Vagina (tissue), 2 donors: ENCODE measurements around the gene AK9. TPM values are rescaled to one million over a fixed set of nuclear protein-coding genes. Genes with fewer than 3 reads are reported as not detected.

ENCODE experiments used
- DNase-seq, 2 donors: peaks; one replicate each; pipeline ENCODE4 v3.0.0-alpha.2; 2017; ENCODE audit errors: extremely low spot score in 2 of 2
- H3K27ac ChIP-seq: fragments of 200-600 bp; sonication (generic); one replicate; pipeline ENCODE4 v1.5.1; 2019
- H3K27me3 ChIP-seq: fragments of 200-600 bp; sonication (generic); one replicate; pipeline ENCODE4 v1.5.1; 2019
- H3K36me3 ChIP-seq, 2 donors: fragments of 200-600 bp; sonication (generic); one replicate each; pipeline ENCODE4 v1.5.1; 2017 to 2019
- H3K4me1 ChIP-seq: fragments of 200-600 bp; sonication (generic); one replicate; pipeline ENCODE4 v1.5.1; 2019
- H3K4me3 ChIP-seq, 2 donors: fragments of 200-600 bp; sonication (generic); 1 replicate in 1 of 2; 2 replicates in 1 of 2; pipeline ENCODE4 v1.5.1; 2016 to 2019
- H3K9me3 ChIP-seq: fragments of 200-600 bp; sonication (generic); one replicate; pipeline ENCODE4 v1.5.1; 2019
- CTCF ChIP-seq, 3 experiments: fragments of 450-650 bp in 2 of 3; fragments of 200-600 bp in 1 of 3; sonication (generic) in 1 of 3; IDR thresholded peaks; one replicate each; pipeline ENCODE4 v1.5.1; 2017 to 2019; ENCODE audit warnings: antibody characterized with exemption in 3 of 3, mild to moderate bottlenecking in 2 of 3, moderate library complexity in 2 of 3
- POLR2A ChIP-seq, 2 donors: fragments of 450-650 bp; IDR thresholded peaks; one replicate each; pipeline ENCODE4 v1.6.1; 2017; ENCODE audit warnings: antibody characterized with exemption in 2 of 2, mild to moderate bottlenecking in 2 of 2, moderate library complexity in 2 of 2
- POLR2AphosphoS5 ChIP-seq, 2 donors: sonication (generic); formaldehyde crosslinking; IDR thresholded peaks; one replicate each; pipeline ENCODE4 v1.9.0; 2017; ENCODE audit warnings: antibody characterized with exemption in 2 of 2, mild to moderate bottlenecking in 2 of 2, low read depth in 1 of 2; ENCODE audit not compliant: insufficient read depth in 1 of 2
- intact Hi-C: fragments of 100-400 bp; cut with DNase I; formaldehyde crosslinking; loops from one replicate; pipeline ENCODE4 v1.15.1; 2023
- total RNA-seq: library from RNA; depleted of rRNA; stranded (reverse); fragments of >200 nt; gene quantifications from one replicate; pipeline ENCODE4 v1.2.3, GENCODE V29; 2016

Gene AK9
- total RNA-seq, 1 donor from 2014 or later: 8.1 TPM

- Histone ChIP-seq H3K4me1 (peaks cover 33% of the 10 kb centered on the region), H3K36me3 (peaks cover 0 to 37% of the 10 kb centered on the region in 2 donors), H3K4me3 (no peak overlapping the region), H3K9me3 (no peaks in the 10 kb centered on the region), H3K27me3 (no peaks in the 10 kb centered on the region), H3K27ac (no peak overlapping the region)
- intact Hi-C loops: loop anchor here (5.0 kb wide), 1 partner anchor 61 kb away; the partner anchor contains the start of gene CD164
- no peak for DNase-seq
- no peak for TF ChIP-seq POLR2AphosphoS5 (IDR thresholded peaks at IDR 0.05; ENCODE audit: insufficient read depth in 1 of 2, low read depth in 1 of 2)
- TF ChIP-seq CTCF (IDR thresholded peaks at IDR 0.05): no peak
- TF ChIP-seq POLR2A (IDR thresholded peaks at IDR 0.05): no peak
Measured at GRCh38 chr6:109443425-109443950, 247.5 kb downstream of the AK9 start.

Other genes starting within 250 kb of the AK9 start
- 54.0 TPM for gene MICAL1, start 235.4 kb downstream of the AK9 start, total RNA-seq
- 6.6 TPM for gene ZBTB24, start 208.0 kb downstream of the AK9 start, total RNA-seq
- gene FIG4, start 94 bp upstream of the AK9 start, total RNA-seq: 15.2 TPM